Hematopoietic multipotent progenitor cell treated with erythropoietin and hydrocortisone succinate and interleukin-3 and kit ligand, for 6 days (in vitro differentiated cells): ENCODE data around the gene HOXA6.

Experiments
- DNase-seq: peaks from one replicate; pipeline ENCODE4 v3.0.0-alpha.2; 2015

The HOXA6 gene

GRCh38 chr7:27161214-27161720 lies 13.7 kb upstream of the HOXA6 start:
- peak; percentile 73 for DNase-seq

GRCh38 chr7:27160546-27161213 lies 13.1 kb upstream of the HOXA6 start:
- DNase-seq, result peak; percentile 88

- DNase-seq, result no peak
Observed at GRCh38 chr7:27160145-27160545, 12.6 kb upstream of the HOXA6 start.

- no peak for DNase-seq
Observed at GRCh38 chr7:27159266-27160144, 11.9 kb upstream of the HOXA6 start.

- peak; percentile 55 for DNase-seq
Observed at GRCh38 chr7:27158436-27159265, 11.1 kb upstream of the HOXA6 start.

GRCh38 chr7:27157702-27158431 lies 10.3 kb upstream of the HOXA6 start:
- DNase-seq, result no peak

GRCh38 chr7:27156916-27157701 lies 9.5 kb upstream of the HOXA6 start:
- DNase-seq, result no peak

- DNase-seq, result peak; percentile 49
Observed at GRCh38 chr7:27156508-27156898, 8.9 kb upstream of the HOXA6 start, which contains the start of gene HOXA7. Gene HOXA7, minus strand, starts transcription at chr7:27156675. Its CDS starts 130 bp downstream, at chr7:27156545.

GRCh38 chr7:27155816-27156507 lies 8.4 kb upstream of the HOXA6 start:
- DNase-seq, result no peak

- no peak for DNase-seq
Observed at GRCh38 chr7:27154901-27155815, 7.6 kb upstream of the HOXA6 start.

GRCh38 chr7:27154369-27154768 lies 6.8 kb upstream of the HOXA6 start:
- no peak for DNase-seq

- DNase-seq, result no peak
Observed at GRCh38 chr7:27153526-27153925, 6.0 kb upstream of the HOXA6 start.

- DNase-seq, result no peak
Observed at GRCh38 chr7:27152816-27153442, 5.4 kb upstream of the HOXA6 start.

- DNase-seq, result no peak
Observed at GRCh38 chr7:27151931-27152815, 4.6 kb upstream of the HOXA6 start, which contains the start of gene HOXA3. Gene HOXA3, minus strand, starts transcription at chr7:27152583. Its CDS starts 41,943 bp downstream, at chr7:27110640.

- DNase-seq, result no peak
Observed at GRCh38 chr7:27151341-27151930, 3.9 kb upstream of the HOXA6 start.

GRCh38 chr7:27150568-27151340 lies 3.2 kb upstream of the HOXA6 start:
- peak; percentile 91 for DNase-seq
